ENCODE results near the gene PLPP4.

The PLPP4 gene

DNA sequence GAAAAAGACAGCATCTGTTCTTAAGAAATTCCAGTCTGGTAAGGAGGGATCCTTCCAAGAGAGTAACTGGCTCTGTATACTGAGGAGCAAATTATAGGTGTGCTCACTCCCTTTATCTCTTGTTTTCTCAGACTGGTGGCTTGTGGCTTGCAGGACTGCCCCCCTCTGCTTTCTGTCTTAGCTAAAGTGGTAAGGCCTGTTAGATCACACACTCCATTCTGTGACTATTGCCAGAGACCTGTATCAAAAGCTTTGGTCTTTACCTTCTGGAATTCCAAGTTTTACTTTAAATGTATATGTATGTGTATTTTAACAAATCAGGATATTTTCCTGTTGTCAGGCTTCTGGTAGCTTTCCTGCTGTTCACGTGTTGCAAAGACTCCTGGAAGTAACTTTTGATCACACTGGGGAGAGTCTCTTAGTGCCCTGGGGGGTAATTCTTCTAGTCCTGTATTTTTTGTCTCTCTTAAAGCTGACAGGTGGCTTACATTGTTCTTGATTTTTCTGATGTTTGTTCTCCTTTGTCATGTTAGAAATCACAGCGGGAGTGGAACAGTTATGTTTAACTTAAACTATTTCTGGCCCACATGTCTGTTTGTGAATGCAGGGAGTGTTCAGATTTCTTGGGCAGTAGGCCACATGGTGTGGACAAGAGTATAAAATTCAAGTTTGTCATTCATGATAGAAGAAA is 99.0 kb downstream of the PLPP4 start (continued):
- TF ChIP-seq GLIS1 (tag by site-specific recombination; IDR thresholded peaks at IDR 0.05) (0 out of 2 replicates have a peak, but pooled peaks have one; percentile 7), ZNF169 (tag by site-specific recombination; IDR thresholded peaks at IDR 0.05) (no peak), GFI1B (tag by site-specific recombination; IDR thresholded peaks at IDR 0.05) (no peak), ZBTB8A (tag by site-specific recombination; IDR thresholded peaks at IDR 0.05) (no peak), SETDB1 (IDR thresholded peaks at IDR 0.05; ENCODE audit: insufficient read length, low read length) (no peak), ZNF302 (tag by site-specific recombination; IDR thresholded peaks at IDR 0.05; ENCODE audit: low read depth) (no peak)

DNA sequence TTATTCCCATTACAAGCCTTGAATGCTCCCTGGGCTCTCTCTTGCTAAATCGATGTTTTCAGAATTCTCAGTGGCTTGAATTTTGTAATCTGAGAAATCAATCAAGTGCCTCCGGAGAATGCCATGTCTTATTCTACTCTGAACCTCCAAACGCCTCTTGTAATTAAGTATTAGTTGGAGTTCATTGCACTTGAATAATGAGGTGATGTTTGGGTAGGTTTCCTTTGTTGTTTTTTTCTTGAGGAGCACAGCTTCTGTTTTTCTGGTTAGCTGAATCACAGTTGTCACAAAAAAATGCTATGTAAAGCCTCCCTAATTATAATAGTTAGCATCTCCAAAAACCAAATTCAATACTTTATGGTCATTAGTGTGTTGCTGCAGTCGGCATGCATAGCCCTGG is 100.3 kb downstream of the PLPP4 start:
- ChIA-PET POLR2A (no interaction called here), CTCF (no interaction called here)
- Histone ChIP-seq H3K9me3 (ENCODE audit: control insufficient read depth, insufficient read depth, low read depth, low read length) (no peaks in the 10 kb centered on the region), H3K36me3 (ENCODE audit: control insufficient read depth in 2 of 2, insufficient read depth in 1 of 2, low read length in 2 of 2) (no peaks in the 10 kb centered on the region), H3K4me1 (ENCODE audit: control insufficient read depth, insufficient read depth, low read length) (no peaks in the 10 kb centered on the region), H3K27ac (ENCODE audit: extremely low read depth, low read depth, low read length) (no peak overlapping the region), H3K4me3 (ENCODE audit: low read depth, low read length) (no peak overlapping the region)
- TF ChIP-seq, protein P1, sequence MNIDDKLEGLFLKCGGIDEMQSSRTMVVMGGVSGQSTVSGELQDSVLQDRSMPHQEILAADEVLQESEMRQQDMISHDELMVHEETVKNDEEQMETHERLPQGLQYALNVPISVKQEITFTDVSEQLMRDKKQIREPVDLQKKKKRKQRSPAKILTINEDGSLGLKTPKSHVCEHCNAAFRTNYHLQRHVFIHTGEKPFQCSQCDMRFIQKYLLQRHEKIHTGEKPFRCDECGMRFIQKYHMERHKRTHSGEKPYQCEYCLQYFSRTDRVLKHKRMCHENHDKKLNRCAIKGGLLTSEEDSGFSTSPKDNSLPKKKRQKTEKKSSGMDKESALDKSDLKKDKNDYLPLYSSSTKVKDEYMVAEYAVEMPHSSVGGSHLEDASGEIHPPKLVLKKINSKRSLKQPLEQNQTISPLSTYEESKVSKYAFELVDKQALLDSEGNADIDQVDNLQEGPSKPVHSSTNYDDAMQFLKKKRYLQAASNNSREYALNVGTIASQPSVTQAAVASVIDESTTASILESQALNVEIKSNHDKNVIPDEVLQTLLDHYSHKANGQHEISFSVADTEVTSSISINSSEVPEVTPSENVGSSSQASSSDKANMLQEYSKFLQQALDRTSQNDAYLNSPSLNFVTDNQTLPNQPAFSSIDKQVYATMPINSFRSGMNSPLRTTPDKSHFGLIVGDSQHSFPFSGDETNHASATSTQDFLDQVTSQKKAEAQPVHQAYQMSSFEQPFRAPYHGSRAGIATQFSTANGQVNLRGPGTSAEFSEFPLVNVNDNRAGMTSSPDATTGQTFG (tag by site-specific recombination; IDR thresholded peaks at IDR 0.05; ENCODE audit: borderline replicate concordance), result no peak
- TF ChIP-seq ZNF423 (tag by site-specific recombination; IDR thresholded peaks at IDR 0.05), result no peak
- TF ChIP-seq ZNF837 (tag by site-specific recombination; IDR thresholded peaks at IDR 0.05), result no peak

DNA sequence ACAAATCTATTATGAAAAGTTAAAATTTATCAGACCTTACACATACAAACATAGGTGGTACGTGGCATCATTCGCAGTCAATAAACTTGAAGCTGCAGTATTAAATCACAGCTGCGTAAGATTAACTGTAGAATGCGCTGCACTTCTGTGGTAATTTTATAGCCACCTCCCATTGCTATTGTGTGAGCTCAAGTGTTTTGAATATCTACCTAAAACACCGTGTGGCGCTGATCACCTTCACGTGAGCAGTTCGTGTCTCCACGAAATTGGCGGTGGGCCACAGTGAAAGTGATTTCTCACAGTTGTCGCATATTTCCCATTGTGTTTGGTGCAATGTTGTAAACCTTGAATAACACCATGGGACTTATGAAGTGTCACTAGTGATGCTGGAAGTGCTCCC is 102.8 kb downstream of the PLPP4 start:
- H3K4me1 ChIP-seq (ENCODE audit: control insufficient read depth, insufficient read depth, low read length), result no peaks in the 10 kb centered on the region
- no peak overlapping the region for H3K27ac ChIP-seq (ENCODE audit: extremely low read depth, low read depth, low read length)
- no peak overlapping the region for H3K4me3 ChIP-seq (ENCODE audit: low read depth, low read length)
- H3K36me3 ChIP-seq (ENCODE audit: control insufficient read depth in 2 of 2, insufficient read depth in 1 of 2, low read length in 2 of 2), result no peaks in the 10 kb centered on the region
- CTCF ChIA-PET, result no interaction called here
- H3K9me3 ChIP-seq (ENCODE audit: control insufficient read depth, insufficient read depth, low read depth, low read length), result no peaks in the 10 kb centered on the region
- POLR2A ChIA-PET, result no interaction called here
- TF ChIP-seq ZFP69B (tag by site-specific recombination; IDR thresholded peaks at IDR 0.05), result no peak
- no peak for TF ChIP-seq ZNF140 (tag by site-specific recombination; IDR thresholded peaks at IDR 0.05)
- TF ChIP-seq GLI4 (tag by site-specific recombination; IDR thresholded peaks at IDR 0.05), result no peak
- no peak for TF ChIP-seq ZNF132 (tag by site-specific recombination; IDR thresholded peaks at IDR 0.05; ENCODE audit: borderline replicate concordance)
- TF ChIP-seq, protein P2, sequence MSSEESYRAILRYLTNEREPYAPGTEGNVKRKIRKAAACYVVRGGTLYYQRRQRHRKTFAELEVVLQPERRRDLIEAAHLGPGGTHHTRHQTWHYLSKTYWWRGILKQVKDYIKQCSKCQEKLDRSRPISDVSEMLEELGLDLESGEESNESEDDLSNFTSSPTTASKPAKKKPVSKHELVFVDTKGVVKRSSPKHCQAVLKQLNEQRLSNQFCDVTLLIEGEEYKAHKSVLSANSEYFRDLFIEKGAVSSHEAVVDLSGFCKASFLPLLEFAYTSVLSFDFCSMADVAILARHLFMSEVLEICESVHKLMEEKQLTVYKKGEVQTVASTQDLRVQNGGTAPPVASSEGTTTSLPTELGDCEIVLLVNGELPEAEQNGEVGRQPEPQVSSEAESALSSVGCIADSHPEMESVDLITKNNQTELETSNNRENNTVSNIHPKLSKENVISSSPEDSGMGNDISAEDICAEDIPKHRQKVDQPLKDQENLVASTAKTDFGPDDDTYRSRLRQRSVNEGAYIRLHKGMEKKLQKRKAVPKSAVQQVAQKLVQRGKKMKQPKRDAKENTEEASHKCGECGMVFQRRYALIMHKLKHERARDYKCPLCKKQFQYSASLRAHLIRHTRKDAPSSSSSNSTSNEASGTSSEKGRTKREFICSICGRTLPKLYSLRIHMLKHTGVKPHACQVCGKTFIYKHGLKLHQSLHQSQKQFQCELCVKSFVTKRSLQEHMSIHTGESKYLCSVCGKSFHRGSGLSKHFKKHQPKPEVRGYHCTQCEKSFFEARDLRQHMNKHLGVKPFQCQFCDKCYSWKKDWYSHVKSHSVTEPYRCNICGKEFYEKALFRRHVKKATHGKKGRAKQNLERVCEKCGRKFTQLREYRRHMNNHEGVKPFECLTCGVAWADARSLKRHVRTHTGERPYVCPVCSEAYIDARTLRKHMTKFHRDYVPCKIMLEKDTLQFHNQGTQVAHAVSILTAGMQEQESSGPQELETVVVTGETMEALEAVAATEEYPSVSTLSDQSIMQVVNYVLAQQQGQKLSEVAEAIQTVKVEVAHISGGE (tag by site-specific recombination; conservative IDR thresholded peaks at IDR 0.05; ENCODE audit: low read depth), result no peak
- no peak for TF ChIP-seq ZNF350 (tag by site-specific recombination; IDR thresholded peaks at IDR 0.05)
- TF ChIP-seq SP7 (tag by site-specific recombination; IDR thresholded peaks at IDR 0.05), result no peak
- TF ChIP-seq, protein P3, sequence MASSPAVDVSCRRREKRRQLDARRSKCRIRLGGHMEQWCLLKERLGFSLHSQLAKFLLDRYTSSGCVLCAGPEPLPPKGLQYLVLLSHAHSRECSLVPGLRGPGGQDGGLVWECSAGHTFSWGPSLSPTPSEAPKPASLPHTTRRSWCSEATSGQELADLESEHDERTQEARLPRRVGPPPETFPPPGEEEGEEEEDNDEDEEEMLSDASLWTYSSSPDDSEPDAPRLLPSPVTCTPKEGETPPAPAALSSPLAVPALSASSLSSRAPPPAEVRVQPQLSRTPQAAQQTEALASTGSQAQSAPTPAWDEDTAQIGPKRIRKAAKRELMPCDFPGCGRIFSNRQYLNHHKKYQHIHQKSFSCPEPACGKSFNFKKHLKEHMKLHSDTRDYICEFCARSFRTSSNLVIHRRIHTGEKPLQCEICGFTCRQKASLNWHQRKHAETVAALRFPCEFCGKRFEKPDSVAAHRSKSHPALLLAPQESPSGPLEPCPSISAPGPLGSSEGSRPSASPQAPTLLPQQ (tag by site-specific recombination; IDR thresholded peaks at IDR 0.05), result no peak
- TF ChIP-seq ZNF157 (tag by site-specific recombination; IDR thresholded peaks at IDR 0.05), result no peak
- TF ChIP-seq, protein P1 (tag by site-specific recombination; IDR thresholded peaks at IDR 0.05; ENCODE audit: borderline replicate concordance), result no peak
- TF ChIP-seq, protein P4, sequence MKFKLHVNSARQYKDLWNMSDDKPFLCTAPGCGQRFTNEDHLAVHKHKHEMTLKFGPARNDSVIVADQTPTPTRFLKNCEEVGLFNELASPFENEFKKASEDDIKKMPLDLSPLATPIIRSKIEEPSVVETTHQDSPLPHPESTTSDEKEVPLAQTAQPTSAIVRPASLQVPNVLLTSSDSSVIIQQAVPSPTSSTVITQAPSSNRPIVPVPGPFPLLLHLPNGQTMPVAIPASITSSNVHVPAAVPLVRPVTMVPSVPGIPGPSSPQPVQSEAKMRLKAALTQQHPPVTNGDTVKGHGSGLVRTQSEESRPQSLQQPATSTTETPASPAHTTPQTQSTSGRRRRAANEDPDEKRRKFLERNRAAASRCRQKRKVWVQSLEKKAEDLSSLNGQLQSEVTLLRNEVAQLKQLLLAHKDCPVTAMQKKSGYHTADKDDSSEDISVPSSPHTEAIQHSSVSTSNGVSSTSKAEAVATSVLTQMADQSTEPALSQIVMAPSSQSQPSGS (tag by site-specific recombination; IDR thresholded peaks at IDR 0.05; ENCODE audit: low read depth), result no peak
- TF ChIP-seq GFI1B (tag by site-specific recombination; IDR thresholded peaks at IDR 0.05), result peak; percentile 88

Measured in HEK293 (cell line).